Mesenchymal stem cell (in vitro differentiated cells and primary cell): ENCODE data around the gene MPDZ.

Experiments used
- DNase-seq: peaks from one replicate; pipeline ENCODE4 v3.0.0-alpha.2; 2013
- H2AFZ ChIP-seq: one replicate; pipeline ENCODE4 v1.6.1; 2013; ENCODE audit warnings: low read depth, mild to moderate bottlenecking, control low read depth, inconsistent platforms, low read length, moderate library complexity
- H2AK5ac ChIP-seq: 2 replicates; pipeline ENCODE4 v1.6.1; 2013; ENCODE audit warnings: low read length, moderate library complexity, mild to moderate bottlenecking, inconsistent platforms; ENCODE audit not compliant: severe bottlenecking
- H2BK120ac ChIP-seq: one replicate; pipeline ENCODE4 v1.6.1; 2013; ENCODE audit warnings: low read depth, mild to moderate bottlenecking, inconsistent platforms, low read length, moderate library complexity
- H2BK12ac ChIP-seq, 2 experiments: one replicate each; pipeline ENCODE4 v1.6.1; 2013; ENCODE audit warnings: inconsistent platforms in 2 of 2, low read length in 2 of 2, mild to moderate bottlenecking in 2 of 2, moderate library complexity in 2 of 2, control low read depth in 1 of 2
- H2BK15ac ChIP-seq: one replicate; pipeline ENCODE4 v1.6.1; 2013; ENCODE audit warnings: mild to moderate bottlenecking, low read depth, inconsistent platforms; ENCODE audit not compliant: poor library complexity, severe bottlenecking
- H2BK5ac ChIP-seq: 2 replicates; pipeline ENCODE4 v1.6.1; 2013; ENCODE audit warnings: low read depth, mild to moderate bottlenecking, low read length, control low read depth, inconsistent platforms; ENCODE audit not compliant: poor library complexity, severe bottlenecking
- H3K14ac ChIP-seq, 2 experiments: one replicate each; pipeline ENCODE4 v1.6.1; 2013; ENCODE audit warnings: inconsistent platforms in 2 of 2, low read length in 2 of 2, control low read depth in 1 of 2, mild to moderate bottlenecking in 1 of 2, moderate library complexity in 1 of 2
- H3K18ac ChIP-seq, 2 experiments: one replicate each; pipeline ENCODE4 v1.6.1; 2013; ENCODE audit warnings: inconsistent platforms in 2 of 2, low read length in 2 of 2, control low read depth in 1 of 2, low read depth in 1 of 2, mild to moderate bottlenecking in 1 of 2
- H3K23ac ChIP-seq, 2 experiments: one replicate each; pipeline ENCODE4 v1.6.1; 2013; ENCODE audit warnings: inconsistent platforms in 2 of 2, low read length in 2 of 2, mild to moderate bottlenecking in 2 of 2, moderate library complexity in 2 of 2, control low read depth in 1 of 2
- H3K27ac ChIP-seq: 2 replicates; pipeline ENCODE4 v1.5.1; 2013; ENCODE audit warnings: mild to moderate bottlenecking, moderate library complexity, low read length, control low read depth, inconsistent platforms; ENCODE audit not compliant: poor library complexity, severe bottlenecking
- H3K27me3 ChIP-seq, 2 experiments: 2 replicates each; pipeline versions ENCODE4 v1.6.1 to v1.7.0; 2013; ENCODE audit warnings: low read length in 2 of 2, mild to moderate bottlenecking in 2 of 2, moderate library complexity in 2 of 2, control low read depth in 1 of 2, inconsistent platforms in 1 of 2; ENCODE audit not compliant: control insufficient read depth in 1 of 2, insufficient read depth in 1 of 2
- H3K36me3 ChIP-seq, 2 experiments: 2 replicates each; pipeline versions ENCODE4 v1.6.1 to v1.7.0; 2013; ENCODE audit warnings: low read length in 2 of 2, control low read depth in 1 of 2, inconsistent platforms in 1 of 2, low read depth in 1 of 2, mild to moderate bottlenecking in 1 of 2; ENCODE audit not compliant: insufficient read depth in 2 of 2, control insufficient read depth in 1 of 2
- H3K4ac ChIP-seq, 2 experiments: one replicate each; pipeline ENCODE4 v1.6.1; 2013; ENCODE audit warnings: inconsistent platforms in 2 of 2, low read length in 2 of 2, mild to moderate bottlenecking in 2 of 2, moderate library complexity in 2 of 2, control low read depth in 1 of 2, low read depth in 1 of 2
- H3K4me1 ChIP-seq: 2 replicates; pipeline ENCODE4 v1.6.1; 2013; ENCODE audit warnings: low read depth, low read length, control low read depth; ENCODE audit not compliant: control insufficient read depth, insufficient read depth
- H3K4me2 ChIP-seq: 2 replicates; pipeline ENCODE4 v1.6.1; 2013; ENCODE audit warnings: low read length, mild to moderate bottlenecking, inconsistent platforms; ENCODE audit not compliant: poor library complexity, severe bottlenecking
- H3K4me3 ChIP-seq, 2 experiments: 2 replicates each; pipeline versions ENCODE4 v1.5.1 to v1.7.0; 2013; ENCODE audit warnings: low read length in 2 of 2, mild to moderate bottlenecking in 2 of 2, control low read depth in 1 of 2, low read depth in 1 of 2; ENCODE audit not compliant: insufficient read depth in 1 of 2
- H3K79me1 ChIP-seq: replicated peaks from 2 replicates; pipeline ENCODE4 v1.6.1; 2013; ENCODE audit warnings: mild to moderate bottlenecking, control low read depth, low read length, inconsistent platforms; ENCODE audit not compliant: poor library complexity, severe bottlenecking
- H3K9ac ChIP-seq: 2 replicates; pipeline ENCODE4 v1.7.0; 2013; ENCODE audit warnings: mild to moderate bottlenecking, low read length, moderate library complexity
- H3K9me3 ChIP-seq: 2 replicates; pipeline ENCODE4 v1.7.0; 2013; ENCODE audit warnings: mild to moderate bottlenecking, low read length; ENCODE audit not compliant: control insufficient read depth
- H4K8ac ChIP-seq: one replicate; pipeline ENCODE4 v1.6.1; 2013; ENCODE audit warnings: inconsistent platforms, mild to moderate bottlenecking, low read length, moderate library complexity
- H4K91ac ChIP-seq: one replicate; pipeline ENCODE4 v1.6.1; 2013; ENCODE audit warnings: mild to moderate bottlenecking, low read length, inconsistent platforms
- WGBS: methylation state at CpG from one replicate; pipeline ENCODE4 v1.1.7; 2013; ENCODE audit warnings: mixed read lengths; 5-methylcytosine and 5-hydroxymethylcytosine counted together

Gene MPDZ

GRCh38 chr9:13061390-13061789, 218.1 kb downstream of the MPDZ start:
- no peaks in the 10 kb centered on the region for H3K9me3 ChIP-seq
- no peak overlapping the region for H3K23ac ChIP-seq
- H2BK15ac ChIP-seq = no peak overlapping the region
- no peak for DNase-seq
- no peak overlapping the region for H2AK5ac ChIP-seq
- no peaks in the 10 kb centered on the region for H3K4me1 ChIP-seq
- H4K8ac ChIP-seq = no peak overlapping the region
- H2AFZ ChIP-seq = no peak overlapping the region
- no peaks in the 10 kb centered on the region for H3K36me3 ChIP-seq
- no peak overlapping the region for H2BK120ac ChIP-seq
- H3K14ac ChIP-seq = no peak overlapping the region
- no CpG with 5 or more reads among the region's 3 CpGs for WGBS
- H4K91ac ChIP-seq = no peak overlapping the region
- H3K4me2 ChIP-seq = no peak overlapping the region
- H3K18ac ChIP-seq = no peak overlapping the region
- H3K9ac ChIP-seq = no peak overlapping the region
- H3K79me1 ChIP-seq = no peaks in the 10 kb centered on the region
- H3K4me3 ChIP-seq = no peak overlapping the region
- peaks cover 0 to 4% of the 10 kb centered on the region in 2 experiments for H3K27me3 ChIP-seq
- H3K27ac ChIP-seq = no peak overlapping the region
- H2BK12ac ChIP-seq = no peak overlapping the region
- no peak overlapping the region for H2BK5ac ChIP-seq
- no peak overlapping the region for H3K4ac ChIP-seq
